Measurements from ENCODE around the gene BCL11B. TPM values are rescaled to one million over a fixed set of nuclear protein-coding genes. Genes with fewer than 3 reads are reported as not detected.

BCL11B gene
- polyA plus RNA-seq, 4 donors, result 0.45 to 5.1 (median 1.5) TPM

DNA sequence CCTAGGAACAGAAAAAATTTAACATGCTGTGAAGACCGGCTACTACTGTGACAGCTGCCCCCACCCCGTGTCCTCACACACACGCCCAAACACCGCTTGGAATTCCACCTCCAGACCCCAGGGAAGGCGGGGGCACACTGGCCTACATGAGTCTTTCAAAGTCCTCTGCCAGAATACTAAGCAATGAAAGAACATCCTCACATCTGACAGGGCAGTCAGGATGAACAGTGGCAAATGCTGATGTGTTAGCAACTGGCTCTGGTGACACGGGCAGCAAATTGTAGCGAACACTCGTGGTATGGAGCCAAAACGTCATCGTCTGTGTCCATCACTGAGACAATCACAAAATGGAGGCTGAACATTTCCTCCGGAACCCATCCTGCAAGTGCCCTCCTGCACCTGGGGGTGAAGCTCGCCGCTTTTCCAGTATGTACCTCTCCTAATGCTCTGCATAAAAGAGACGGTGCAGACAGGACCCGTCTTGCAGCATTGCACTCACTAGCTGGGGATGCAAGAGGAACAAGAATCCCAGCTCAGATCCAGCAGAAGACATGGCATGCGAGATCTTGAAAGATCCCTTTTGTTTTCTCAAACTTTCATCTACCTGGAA lies 94.8 kb downstream of the BCL11B start:
- no peak for DNase-seq
- H3K36me3 ChIP-seq (ENCODE audit: control insufficient read depth in 3 of 3, insufficient read depth in 2 of 3, low read depth in 1 of 3, low read length in 3 of 3), result peaks cover 0 to 9% (median 0%) of the 10 kb centered on the region in 3 donors
- no peak overlapping the region for H3K27ac ChIP-seq (ENCODE audit: low read depth in 1 of 3, low read length in 2 of 3)
- no peaks in the 10 kb centered on the region for H3K9me3 ChIP-seq (ENCODE audit: control insufficient read depth in 2 of 2, insufficient read depth in 1 of 2, low read depth in 1 of 2, low read length in 1 of 2)
- FAIRE-seq, result no peak
- H3K4me1 ChIP-seq (ENCODE audit: control insufficient read depth in 3 of 3, insufficient read depth in 2 of 3, low read depth in 1 of 3, low read length in 2 of 3), result peaks cover 0 to 6% (median 0%) of the 10 kb centered on the region in 3 donors
- no peaks in the 10 kb centered on the region for H3K27me3 ChIP-seq (ENCODE audit: control insufficient read depth in 3 of 3, insufficient read depth in 3 of 3, low read length in 3 of 3)
- 89 to 90% (median 90%) methylated on average over 16 of the region's 16 CpGs for WGBS, 3 donors
- no peak overlapping the region for H3K4me3 ChIP-seq (ENCODE audit: low read depth in 1 of 3, low read length in 3 of 3)

DNA sequence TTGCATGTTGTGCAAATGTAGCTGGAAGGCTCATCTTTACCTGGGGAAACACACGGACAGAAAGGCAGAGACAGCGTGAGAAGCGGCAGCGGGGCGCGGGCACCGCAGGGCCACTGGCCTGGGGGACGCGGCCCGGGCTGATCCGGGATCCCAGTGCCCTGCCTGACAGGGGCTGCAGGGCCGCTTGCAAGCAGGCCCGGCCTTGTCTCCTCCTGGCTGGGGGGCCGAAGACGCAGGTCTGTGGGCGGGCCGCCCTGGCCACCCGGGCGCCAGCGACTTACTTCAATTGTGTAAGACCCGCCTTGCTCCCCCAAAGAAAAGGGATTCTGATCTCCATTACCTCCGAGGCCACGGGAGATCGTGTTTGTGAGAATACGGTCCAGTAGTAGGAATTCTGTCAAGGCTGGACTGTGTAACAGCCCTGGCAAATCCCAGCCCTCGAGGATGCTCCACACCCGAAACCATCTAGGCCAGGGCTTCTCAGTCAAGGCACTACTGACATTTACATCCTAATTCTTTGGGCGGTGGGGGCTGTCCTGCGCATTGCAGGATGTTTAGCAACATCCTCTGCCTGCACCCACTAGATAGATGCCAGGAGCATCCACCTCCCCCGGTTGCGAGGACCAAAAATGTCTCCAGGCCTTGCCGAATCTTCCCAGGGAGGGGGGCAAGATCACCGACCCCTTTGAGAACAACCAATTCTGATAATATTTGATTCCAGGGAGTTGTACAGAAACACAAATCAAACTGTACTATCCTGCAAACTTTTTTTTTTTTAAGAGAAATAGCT lies 95.6 kb downstream of the BCL11B start:
- DNase-seq (no peak), FAIRE-seq (no peak)
- Histone ChIP-seq H3K4me1 (ENCODE audit: control insufficient read depth in 3 of 3, insufficient read depth in 2 of 3, low read depth in 1 of 3, low read length in 2 of 3) (peaks cover 0 to 6% (median 0%) of the 10 kb centered on the region in 3 donors), H3K27me3 (ENCODE audit: control insufficient read depth in 3 of 3, insufficient read depth in 3 of 3, low read length in 3 of 3) (no peaks in the 10 kb centered on the region), H3K9me3 (ENCODE audit: control insufficient read depth in 2 of 2, insufficient read depth in 1 of 2, low read depth in 1 of 2, low read length in 1 of 2) (no peaks in the 10 kb centered on the region), H3K36me3 (ENCODE audit: control insufficient read depth in 3 of 3, insufficient read depth in 2 of 3, low read depth in 1 of 3, low read length in 3 of 3) (peaks cover 0 to 9% (median 0%) of the 10 kb centered on the region in 3 donors), H3K27ac (ENCODE audit: low read depth in 1 of 3, low read length in 2 of 3) (no peak overlapping the region), H3K4me3 (ENCODE audit: low read depth in 1 of 3, low read length in 3 of 3) (no peak overlapping the region)
- 94 to 98% (median 96%) methylated on average over 27 to 33 of the region's 33 CpGs for WGBS, 3 donors

GRCh38 chr14:99175331-99176155 lies 96.5 kb downstream of the BCL11B start:
- H3K4me3 ChIP-seq (ENCODE audit: low read depth in 1 of 3, low read length in 3 of 3), result no peak overlapping the region
- H3K4me1 ChIP-seq (ENCODE audit: control insufficient read depth in 3 of 3, insufficient read depth in 2 of 3, low read depth in 1 of 3, low read length in 2 of 3), result peaks cover 0 to 6% (median 0%) of the 10 kb centered on the region in 3 donors
- FAIRE-seq (no peak), DNase-seq (no peak)
- no peaks in the 10 kb centered on the region for H3K27me3 ChIP-seq (ENCODE audit: control insufficient read depth in 3 of 3, insufficient read depth in 3 of 3, low read length in 3 of 3)
- no peaks in the 10 kb centered on the region for H3K9me3 ChIP-seq (ENCODE audit: control insufficient read depth in 2 of 2, insufficient read depth in 1 of 2, low read depth in 1 of 2, low read length in 1 of 2)
- WGBS, 3 donors, result 97 to 99% (median 98%) methylated on average over 87 to 95 of the region's 95 CpGs
- H3K36me3 ChIP-seq (ENCODE audit: control insufficient read depth in 3 of 3, insufficient read depth in 2 of 3, low read depth in 1 of 3, low read length in 3 of 3), result peaks cover 0 to 9% (median 0%) of the 10 kb centered on the region in 3 donors
- no peak overlapping the region for H3K27ac ChIP-seq (ENCODE audit: low read depth in 1 of 3, low read length in 2 of 3)

DNA sequence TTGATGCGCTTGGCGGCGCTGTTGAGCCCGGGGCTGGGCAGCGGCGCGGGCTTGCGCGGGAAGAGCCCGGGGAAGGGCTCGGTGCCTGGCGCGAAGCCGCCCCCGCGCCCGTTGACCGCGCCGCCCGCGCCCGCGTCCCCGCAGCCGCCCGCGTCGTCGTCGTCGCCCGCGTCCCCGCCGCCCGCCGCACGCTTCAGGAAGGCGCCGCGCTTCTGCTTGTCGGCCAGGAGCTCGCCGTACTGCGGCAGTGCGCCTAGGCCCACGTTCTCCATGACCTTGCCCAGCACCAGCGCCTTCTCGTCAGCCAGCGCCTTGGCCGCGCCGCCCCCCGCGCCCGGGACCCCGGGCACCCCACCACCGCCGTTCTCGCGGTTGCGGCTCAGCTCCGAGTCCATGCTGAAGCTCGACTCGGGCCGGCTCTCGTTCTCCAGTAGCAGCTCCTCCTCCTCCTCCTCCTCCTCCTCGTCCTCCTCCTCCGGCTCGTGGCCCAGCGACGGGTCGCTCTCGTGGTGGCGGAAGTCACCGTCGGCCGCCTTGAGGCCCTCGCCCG lies 97.2 kb downstream of the BCL11B start:
- no peak overlapping the region for H3K27ac ChIP-seq (ENCODE audit: low read depth in 1 of 3, low read length in 2 of 3)
- no peaks in the 10 kb centered on the region for H3K27me3 ChIP-seq (ENCODE audit: control insufficient read depth in 3 of 3, insufficient read depth in 3 of 3, low read length in 3 of 3)
- H3K4me3 ChIP-seq (ENCODE audit: low read depth in 1 of 3, low read length in 3 of 3), result no peak overlapping the region
- H3K4me1 ChIP-seq (ENCODE audit: control insufficient read depth in 3 of 3, insufficient read depth in 2 of 3, low read depth in 1 of 3, low read length in 2 of 3), result peaks cover 0 to 6% (median 0%) of the 10 kb centered on the region in 3 donors
- DNase-seq, result no peak
- peaks cover 0 to 9% (median 0%) of the 10 kb centered on the region in 3 donors for H3K36me3 ChIP-seq (ENCODE audit: control insufficient read depth in 3 of 3, insufficient read depth in 2 of 3, low read depth in 1 of 3, low read length in 3 of 3)
- 94 to 98% (median 96%) methylated on average over 57 to 81 of the region's 81 CpGs for WGBS, 3 donors
- FAIRE-seq, result no peak
- no peaks in the 10 kb centered on the region for H3K9me3 ChIP-seq (ENCODE audit: control insufficient read depth in 2 of 2, insufficient read depth in 1 of 2, low read depth in 1 of 2, low read length in 1 of 2)

- no peak for DNase-seq
- 96 to 98% (median 97%) methylated on average over 79 of the region's 79 CpGs for WGBS, 3 donors
- H3K4me1 ChIP-seq (ENCODE audit: control insufficient read depth in 3 of 3, insufficient read depth in 2 of 3, low read depth in 1 of 3, low read length in 2 of 3), result peaks cover 0 to 6% (median 0%) of the 10 kb centered on the region in 3 donors
- H3K36me3 ChIP-seq (ENCODE audit: control insufficient read depth in 3 of 3, insufficient read depth in 2 of 3, low read depth in 1 of 3, low read length in 3 of 3), result peaks cover 0 to 9% (median 0%) of the 10 kb centered on the region in 3 donors
- H3K27me3 ChIP-seq (ENCODE audit: control insufficient read depth in 3 of 3, insufficient read depth in 3 of 3, low read length in 3 of 3), result no peaks in the 10 kb centered on the region
- H3K9me3 ChIP-seq (ENCODE audit: control insufficient read depth in 2 of 2, insufficient read depth in 1 of 2, low read depth in 1 of 2, low read length in 1 of 2), result no peaks in the 10 kb centered on the region
- H3K27ac ChIP-seq (ENCODE audit: low read depth in 1 of 3, low read length in 2 of 3), result no peak overlapping the region
- no peak for FAIRE-seq
- no peak overlapping the region for H3K4me3 ChIP-seq (ENCODE audit: low read depth in 1 of 3, low read length in 3 of 3)
These were observed 97.8 kb downstream of the BCL11B start for GRCh38 chr14:99174081-99174769.

DNA sequence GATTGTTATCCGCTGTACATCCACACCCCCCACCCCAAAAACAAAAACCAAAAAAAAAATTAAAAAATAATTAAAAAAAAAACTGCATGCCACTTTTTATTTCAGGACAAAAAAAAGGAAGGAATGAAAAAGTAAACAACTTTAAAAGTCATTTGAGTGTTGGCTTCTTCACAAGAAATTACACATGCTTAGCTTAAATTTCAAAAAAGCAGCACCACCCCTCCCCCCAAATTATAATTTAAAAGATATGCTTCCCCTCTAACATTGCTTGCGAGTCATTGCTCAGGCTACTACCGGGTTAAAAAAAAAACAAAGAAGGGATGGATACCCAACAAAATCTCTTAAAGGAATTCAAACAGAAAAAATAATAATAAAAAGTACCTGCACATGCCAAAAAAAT lies 98.5 kb downstream of the BCL11B start:
- Histone ChIP-seq H3K36me3 (ENCODE audit: control insufficient read depth in 3 of 3, insufficient read depth in 2 of 3, low read depth in 1 of 3, low read length in 3 of 3) (peaks cover 0 to 9% (median 0%) of the 10 kb centered on the region in 3 donors), H3K27ac (ENCODE audit: low read depth in 1 of 3, low read length in 2 of 3) (no peak overlapping the region), H3K4me3 (ENCODE audit: low read depth in 1 of 3, low read length in 3 of 3) (no peak overlapping the region), H3K27me3 (ENCODE audit: control insufficient read depth in 3 of 3, insufficient read depth in 3 of 3, low read length in 3 of 3) (no peaks in the 10 kb centered on the region), H3K4me1 (ENCODE audit: control insufficient read depth in 3 of 3, insufficient read depth in 2 of 3, low read depth in 1 of 3, low read length in 2 of 3) (peaks cover 0 to 3% (median 0%) of the 10 kb centered on the region in 3 donors), H3K9me3 (ENCODE audit: control insufficient read depth in 2 of 2, insufficient read depth in 1 of 2, low read depth in 1 of 2, low read length in 1 of 2) (no peaks in the 10 kb centered on the region)
- no peak for DNase-seq
- WGBS, 3 donors, result 91 to 97% (median 96%) methylated on average over 3 of the region's 3 CpGs
- FAIRE-seq, result no peak

GRCh38 chr14:99173086-99173485 lies 98.9 kb downstream of the BCL11B start:
- 88 to 97% (median 95%) methylated on average over 11 of the region's 11 CpGs for WGBS, 3 donors
- H3K4me3 ChIP-seq (ENCODE audit: low read depth in 1 of 3, low read length in 3 of 3), result no peak overlapping the region
- no peak overlapping the region for H3K27ac ChIP-seq (ENCODE audit: low read depth in 1 of 3, low read length in 2 of 3)
- no peak for FAIRE-seq
- H3K27me3 ChIP-seq (ENCODE audit: control insufficient read depth in 3 of 3, insufficient read depth in 3 of 3, low read length in 3 of 3), result no peaks in the 10 kb centered on the region
- peaks cover 0 to 9% (median 0%) of the 10 kb centered on the region in 3 donors for H3K36me3 ChIP-seq (ENCODE audit: control insufficient read depth in 3 of 3, insufficient read depth in 2 of 3, low read depth in 1 of 3, low read length in 3 of 3)
- DNase-seq, result no peak
- no peaks in the 10 kb centered on the region for H3K9me3 ChIP-seq (ENCODE audit: control insufficient read depth in 2 of 2, insufficient read depth in 1 of 2, low read depth in 1 of 2, low read length in 1 of 2)
- no peaks in the 10 kb centered on the region for H3K4me1 ChIP-seq (ENCODE audit: control insufficient read depth in 3 of 3, insufficient read depth in 2 of 3, low read depth in 1 of 3, low read length in 2 of 3)
